ENCODE data around the gene ATAD3B.
"Not testable (repeated sequence)": the region's sequence is repeated elsewhere in the genome, so short reads cannot be mapped to it uniquely, and the experiment has no call there.

The ATAD3B gene

GRCh38 chr1:1432951-1433803 is 38.4 kb upstream of the ATAD3B start:
- in situ Hi-C loops (cut with HindIII; ENCODE audit: low sequenced_read_pairs), result no loop called here

DNA sequence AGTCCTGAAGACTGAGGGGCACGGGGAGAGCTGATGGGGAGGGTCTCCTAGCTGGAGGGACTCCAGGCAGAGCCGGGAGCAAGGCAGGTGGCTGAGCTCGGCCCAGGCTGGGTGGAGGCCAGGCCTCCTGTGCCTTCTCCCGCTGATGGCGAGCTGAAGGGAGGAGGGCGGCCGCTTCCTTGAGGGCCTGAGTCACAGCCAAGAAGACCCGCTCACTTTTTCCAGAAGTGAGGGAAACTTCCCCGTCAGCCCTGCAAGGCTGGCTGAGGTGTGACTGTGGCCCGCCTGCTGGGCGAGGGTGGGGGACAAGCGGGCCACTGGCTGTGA is 37.8 kb upstream of the ATAD3B start:
- in situ Hi-C loops (cut with HindIII; ENCODE audit: low sequenced_read_pairs), result no loop called here

- in situ Hi-C loops (cut with HindIII; ENCODE audit: low sequenced_read_pairs), result no loop called here
Measured at GRCh38 chr1:1434131-1434823, 37.3 kb upstream of the ATAD3B start.

- in situ Hi-C loops (cut with HindIII; ENCODE audit: low sequenced_read_pairs), result no loop called here
Measured at GRCh38 chr1:1434824-1435105, 36.8 kb upstream of the ATAD3B start.

DNA sequence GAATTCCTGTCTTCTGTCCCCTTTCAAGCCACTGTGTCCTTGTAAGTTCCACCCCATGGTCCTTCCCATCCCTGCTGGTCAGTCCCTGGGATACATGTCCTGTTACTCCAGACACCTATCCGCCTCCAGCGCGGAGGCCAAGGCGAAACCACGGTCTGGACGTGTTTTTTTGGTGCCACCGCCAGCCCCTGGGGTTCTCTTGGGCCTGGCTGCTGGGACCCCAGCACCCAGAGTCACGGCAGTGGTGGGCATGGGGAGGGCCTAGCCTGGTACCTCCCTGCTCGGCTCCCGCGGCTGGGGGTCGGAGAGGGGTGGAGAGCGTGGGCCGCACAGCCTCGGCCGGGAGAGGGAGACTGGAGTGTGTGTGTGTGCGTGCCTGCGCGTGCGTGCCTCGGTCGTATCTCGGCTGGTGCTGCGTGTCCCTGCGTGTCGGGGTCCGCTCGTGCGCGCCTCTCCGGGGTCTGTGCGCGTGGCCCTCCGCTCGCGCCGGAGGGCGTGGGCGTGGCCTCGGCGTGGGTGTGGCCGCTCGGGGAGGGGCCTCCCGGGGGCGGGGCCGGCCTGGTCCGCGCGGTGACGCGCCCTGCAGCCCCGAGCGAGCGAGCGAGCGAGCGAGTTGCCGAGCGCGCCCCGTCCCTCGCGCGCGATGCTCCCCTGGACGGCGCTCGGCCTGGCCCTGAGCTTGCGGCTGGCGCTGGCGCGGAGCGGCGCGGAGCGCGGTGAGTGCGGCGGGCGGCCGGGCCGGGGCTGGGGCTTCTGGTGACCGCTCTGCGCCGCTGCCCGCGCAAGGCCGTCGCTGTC is 36.3 kb upstream of the ATAD3B start, which contains the start of gene VWA1:
TSS of gene VWA1 (plus strand) at position 585 of the 798 bp plus-strand sequence. CDS start at position 644, 59 bp downstream.
- in situ Hi-C loops (cut with HindIII; ENCODE audit: low sequenced_read_pairs), result no loop called here

DNA sequence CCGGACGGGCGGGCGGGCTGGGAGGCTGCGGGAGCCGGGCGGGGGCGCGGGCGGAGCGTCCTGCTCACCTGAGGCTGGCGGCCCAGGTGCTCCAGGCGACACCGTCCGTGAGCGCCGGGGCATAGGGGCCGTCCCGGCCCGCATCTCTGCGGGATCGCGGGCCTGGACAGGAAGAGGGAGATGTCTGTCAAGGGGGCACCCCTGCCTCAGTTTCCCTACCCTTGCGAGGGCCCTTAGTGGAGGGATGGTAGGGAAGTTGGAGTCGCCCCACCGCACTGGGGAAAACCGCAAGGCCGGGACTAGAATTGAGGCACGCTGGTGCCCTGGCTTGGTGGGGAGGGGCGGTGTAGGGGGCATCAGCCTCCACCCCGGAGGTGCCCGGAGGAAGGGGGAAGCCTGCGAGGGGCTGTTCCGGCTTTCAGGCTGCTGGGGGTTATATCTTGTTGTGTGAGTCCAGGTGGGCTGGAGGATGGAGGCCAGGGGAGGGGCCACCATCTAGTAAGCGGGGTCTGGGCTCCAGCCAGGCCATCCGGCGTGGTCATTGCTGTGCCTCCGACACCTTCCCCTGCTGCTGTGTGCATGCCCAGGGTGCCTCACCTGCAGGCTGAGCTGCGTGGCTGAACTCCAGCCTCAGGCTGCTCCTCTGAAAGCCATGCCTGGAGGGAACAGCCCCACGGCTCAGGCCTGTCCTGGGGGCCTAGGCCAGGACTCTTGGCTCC is 35.5 kb upstream of the ATAD3B start:
- in situ Hi-C loops (cut with HindIII; ENCODE audit: low sequenced_read_pairs), result no loop called here

- in situ Hi-C loops (cut with HindIII; ENCODE audit: low sequenced_read_pairs), result no loop called here
Measured at GRCh38 chr1:1436630-1437032, 34.9 kb upstream of the ATAD3B start.

- in situ Hi-C loops (cut with HindIII; ENCODE audit: low sequenced_read_pairs), result no loop called here
Measured at GRCh38 chr1:1437033-1437903, 34.3 kb upstream of the ATAD3B start.

DNA sequence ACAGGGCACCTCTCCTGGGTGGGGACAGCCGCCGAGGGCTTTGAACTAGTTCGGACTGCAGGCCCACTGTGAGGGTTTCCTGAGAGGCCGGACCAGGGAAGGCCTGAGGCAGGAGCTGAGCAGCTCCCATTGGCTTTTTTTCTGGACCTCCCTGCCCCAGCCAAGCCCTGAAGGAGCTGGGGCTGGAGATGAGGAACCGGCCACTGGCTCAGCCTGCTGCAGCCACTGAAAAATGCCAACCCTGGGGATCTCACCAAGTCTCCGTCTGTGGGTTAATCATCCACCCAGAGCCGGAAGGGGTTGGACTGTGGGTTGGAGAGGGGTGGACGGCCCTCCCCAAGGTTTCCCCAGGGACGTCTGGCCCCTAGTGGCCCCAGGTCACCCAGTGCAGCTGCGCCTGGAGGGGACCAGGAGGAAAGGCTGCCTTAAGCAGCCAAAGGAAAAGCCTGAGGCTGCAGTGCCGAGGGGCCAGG is 33.6 kb upstream of the ATAD3B start:
- in situ Hi-C loops (cut with HindIII; ENCODE audit: low sequenced_read_pairs), result no loop called here

GRCh38 chr1:1438531-1439381 is 32.8 kb upstream of the ATAD3B start:
- in situ Hi-C loops (cut with HindIII; ENCODE audit: low sequenced_read_pairs), result no loop called here

DNA sequence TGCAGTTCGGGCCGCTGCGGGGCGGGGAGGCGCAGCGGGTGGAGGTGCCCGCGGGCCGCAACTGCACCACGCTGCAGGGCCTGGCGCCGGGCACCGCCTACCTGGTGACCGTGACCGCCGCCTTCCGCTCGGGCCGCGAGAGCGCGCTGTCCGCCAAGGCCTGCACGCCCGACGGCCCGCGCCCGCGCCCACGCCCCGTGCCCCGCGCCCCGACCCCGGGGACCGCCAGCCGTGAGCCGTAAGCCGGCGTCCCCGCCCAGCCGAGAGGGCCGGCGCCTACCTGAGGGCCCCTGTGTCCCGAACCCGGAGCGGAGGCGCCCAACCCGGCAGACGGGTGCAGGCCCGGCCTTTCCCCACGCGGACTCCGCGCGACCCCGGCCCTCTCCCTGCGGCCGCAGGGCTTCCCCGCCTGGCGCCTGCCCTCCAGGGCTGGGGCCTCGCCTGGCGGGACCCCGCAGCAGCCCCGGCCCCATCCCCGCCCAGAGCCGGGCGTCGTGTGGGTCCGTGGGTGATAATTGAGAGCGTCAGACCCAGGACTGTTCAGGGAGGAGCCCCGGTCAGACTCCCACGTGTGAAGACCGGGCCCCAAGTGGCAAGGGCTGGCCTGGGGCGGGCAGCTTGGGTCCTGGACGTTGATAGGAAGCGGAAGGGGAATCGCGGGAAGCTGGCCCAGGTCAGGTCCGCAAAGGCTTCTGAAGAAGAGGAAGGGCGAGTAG is 31.9 kb upstream of the ATAD3B start:
- in situ Hi-C loops (cut with HindIII; ENCODE audit: low sequenced_read_pairs), result no loop called here

DNA sequence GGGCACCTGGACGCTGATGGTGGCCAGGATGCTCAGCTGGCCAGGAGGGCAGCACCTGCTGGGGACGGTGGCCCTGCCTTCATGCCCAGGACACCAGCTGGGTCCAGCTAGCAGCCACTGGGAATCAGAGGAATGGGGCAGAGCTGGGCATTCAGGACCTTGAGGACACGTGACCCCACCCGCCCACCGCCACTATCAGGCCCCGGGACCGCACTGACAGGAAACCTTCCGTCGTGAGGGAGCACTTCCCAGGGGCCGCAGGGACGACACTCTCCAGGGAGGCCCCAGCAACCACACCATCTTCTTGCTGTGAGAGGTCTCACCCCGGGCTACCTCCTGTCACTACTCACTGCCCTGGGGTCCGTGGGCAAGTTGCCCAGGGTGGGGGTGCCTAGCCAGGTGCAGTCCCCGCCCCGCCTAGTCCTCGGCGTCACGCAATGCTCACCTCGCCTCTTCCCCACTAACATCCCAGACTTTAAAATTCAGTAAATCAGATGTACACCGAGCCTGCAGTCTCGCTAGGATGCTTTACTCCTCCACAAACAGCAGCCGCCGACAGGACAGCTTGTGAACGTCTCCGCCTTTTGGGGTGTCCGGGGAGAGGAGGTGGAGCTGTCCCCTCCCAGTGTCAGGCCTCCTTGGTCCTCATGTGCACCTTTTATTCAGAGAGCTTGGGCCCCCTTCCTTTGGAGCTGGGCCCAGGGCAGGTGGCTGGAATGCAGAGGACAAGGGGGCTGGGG is 31.1 kb upstream of the ATAD3B start:
- in situ Hi-C loops (cut with HindIII; ENCODE audit: low sequenced_read_pairs), result no loop called here

DNA sequence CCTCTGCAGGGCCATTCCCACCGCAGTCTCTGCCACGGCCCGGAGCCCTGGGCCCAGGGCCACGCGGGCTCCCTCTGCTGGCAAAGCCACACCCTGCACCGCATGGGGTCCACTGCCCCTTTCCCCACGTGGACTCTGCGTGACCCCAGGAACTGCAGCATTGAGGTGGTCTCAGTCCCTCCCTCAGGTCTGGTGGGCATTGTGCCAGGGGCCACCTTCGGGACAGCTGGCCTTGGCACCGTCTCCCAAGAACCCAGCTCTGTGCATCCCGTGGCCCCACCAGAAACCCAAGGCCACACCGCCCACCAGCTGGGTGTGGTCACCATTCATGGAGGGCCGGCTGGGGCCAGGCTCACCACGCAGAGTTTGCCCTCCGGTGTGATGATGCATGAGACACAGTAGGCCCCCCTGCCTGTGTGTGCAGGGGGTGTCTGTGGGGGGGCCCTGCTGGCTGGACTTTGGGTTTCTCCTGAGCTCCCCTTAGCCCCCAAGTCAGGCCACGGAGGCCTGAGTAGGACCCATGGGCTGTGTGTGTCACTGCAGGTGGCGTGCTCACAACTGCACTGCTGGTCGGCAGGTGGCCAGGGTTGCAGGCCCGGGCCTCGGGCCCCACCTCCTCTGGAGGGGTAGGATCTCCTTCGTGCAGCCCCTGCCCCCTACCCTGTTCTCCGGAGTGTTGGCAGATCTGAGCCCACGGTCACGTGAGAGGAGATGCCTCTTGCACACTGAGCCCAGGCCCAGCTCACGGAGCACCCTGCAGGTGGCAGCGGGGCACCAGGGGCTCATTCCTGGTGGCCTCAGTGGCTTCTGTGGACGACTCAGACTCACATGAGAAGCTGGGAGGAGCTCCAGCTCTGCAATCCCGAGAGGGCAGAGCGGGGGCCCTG is 30.3 kb upstream of the ATAD3B start:
- in situ Hi-C loops (cut with HindIII; ENCODE audit: low sequenced_read_pairs), result no loop called here

DNA sequence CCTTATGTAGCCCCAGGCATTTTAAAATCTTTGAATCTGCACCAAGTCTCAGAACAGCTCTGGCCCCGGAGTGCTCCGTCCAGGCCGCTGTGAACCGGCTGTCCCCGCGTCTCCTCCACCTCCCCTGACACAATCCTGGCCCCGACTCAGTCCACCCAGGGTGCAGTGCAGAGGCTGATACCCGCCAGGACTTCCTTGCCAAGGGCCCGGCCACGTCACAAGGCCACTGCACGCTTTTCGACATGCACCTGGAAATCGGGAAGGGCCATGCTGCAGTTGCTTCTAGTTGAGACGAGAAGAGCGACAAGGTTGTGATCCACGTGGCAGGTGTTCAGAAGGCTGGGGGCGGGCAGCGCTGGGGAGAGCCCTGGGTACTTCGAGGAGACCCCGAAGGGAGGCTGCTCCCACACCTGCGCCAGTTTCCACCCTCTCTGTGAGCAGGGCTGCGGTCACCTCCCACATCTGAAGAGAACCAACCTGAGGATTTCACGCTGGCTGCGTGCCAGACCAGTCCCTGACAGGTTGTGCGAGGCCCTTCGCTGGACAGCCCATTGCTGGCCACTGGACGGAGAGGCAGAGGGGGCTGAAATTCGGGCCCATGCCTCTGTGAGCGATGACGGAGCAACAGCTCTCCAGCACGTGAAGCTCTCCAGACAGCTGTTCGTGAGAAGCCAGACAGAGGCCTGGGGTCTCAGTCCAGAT is 29.3 kb upstream of the ATAD3B start:
- in situ Hi-C loops (cut with HindIII; ENCODE audit: low sequenced_read_pairs), result no loop called here

GRCh38 chr1:1446631-1447030 is 24.9 kb upstream of the ATAD3B start:
- in situ Hi-C loops (cut with HindIII; ENCODE audit: low sequenced_read_pairs), result not testable (repeated sequence)

DNA sequence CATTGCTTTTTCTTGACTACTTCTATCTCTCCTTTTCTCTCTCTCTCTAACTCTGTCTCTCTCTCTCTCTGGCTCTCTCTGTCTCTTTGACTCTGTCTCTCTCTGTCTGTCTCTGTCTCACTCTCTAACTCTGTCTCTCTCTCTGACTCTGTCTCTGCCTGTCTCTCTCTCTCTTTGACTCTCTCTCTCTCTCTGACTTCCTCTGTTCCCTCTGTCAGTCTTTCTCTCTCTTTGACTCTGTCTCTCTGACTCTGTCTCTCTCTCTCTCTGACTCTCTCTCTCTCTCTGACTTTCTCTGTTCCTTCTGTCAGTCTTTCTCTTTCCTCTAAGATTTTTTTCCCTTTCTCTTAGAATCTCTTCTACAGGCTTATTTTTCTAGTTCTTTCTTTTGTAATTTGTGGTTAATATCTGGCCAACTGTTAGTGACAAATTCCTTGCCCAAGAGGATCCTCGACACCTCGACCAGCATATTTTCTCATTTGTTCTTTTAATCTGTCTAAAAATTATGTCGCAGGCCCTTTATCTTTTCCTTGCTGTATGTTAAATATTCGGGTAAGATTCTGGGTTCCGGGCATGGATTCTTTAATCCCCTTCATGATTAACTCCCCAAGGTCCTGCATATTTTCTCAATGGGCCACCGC is 22.3 kb upstream of the ATAD3B start, which contains the start of gene ATAD3C:
TSS of gene ATAD3C (plus strand) at position 591 of the 641 bp plus-strand sequence. CDS start 995 bp downstream, outside the sequence.
- in situ Hi-C loops (cut with HindIII; ENCODE audit: low sequenced_read_pairs), result no loop called here

Data from endothelial cell of hepatic sinusoid (primary cell).